Esophagus muscularis mucosa (tissue), 3 donors: ENCODE measurements around the gene IGFL4.

Experiments used
- CTCF ChIP-seq, 3 experiments: fragments of 200-600 bp in 2 of 3; fragments of 450-650 bp in 1 of 3; sonication (generic) in 2 of 3; IDR thresholded peaks; one replicate each; pipeline ENCODE4 v1.5.1; 2017 to 2019; ENCODE audit warnings: antibody characterized with exemption in 3 of 3, mild to moderate bottlenecking in 2 of 3, moderate library complexity in 1 of 3
- POLR2A ChIP-seq: fragments of 450-650 bp; IDR thresholded peaks from one replicate; pipeline ENCODE4 v1.6.1; 2017; ENCODE audit warnings: antibody characterized with exemption, moderate library complexity, mild to moderate bottlenecking, low read depth
- POLR2AphosphoS5 ChIP-seq, 2 donors: sonication (generic); formaldehyde crosslinking; IDR thresholded peaks; one replicate each; pipeline ENCODE4 v1.6.1; 2017; ENCODE audit warnings: antibody characterized with exemption in 2 of 2

- TF ChIP-seq POLR2A (no peak), CTCF (IDR thresholded peaks at IDR 0.05) (no peak), POLR2AphosphoS5 (IDR thresholded peaks at IDR 0.05) (no peak)
Observed at GRCh38 chr19:46042252-46042883, 1.6 kb upstream of the IGFL4 start.
